GOT3 (cell line): ENCODE results near the gene MAGI2.

Experiments
- DNase-seq: peaks from one replicate; lab custom pipeline; 2025; ENCODE audit warnings: mixed read lengths; lab: John Stamatoyannopoulos, UW

The MAGI2 gene

DNA sequence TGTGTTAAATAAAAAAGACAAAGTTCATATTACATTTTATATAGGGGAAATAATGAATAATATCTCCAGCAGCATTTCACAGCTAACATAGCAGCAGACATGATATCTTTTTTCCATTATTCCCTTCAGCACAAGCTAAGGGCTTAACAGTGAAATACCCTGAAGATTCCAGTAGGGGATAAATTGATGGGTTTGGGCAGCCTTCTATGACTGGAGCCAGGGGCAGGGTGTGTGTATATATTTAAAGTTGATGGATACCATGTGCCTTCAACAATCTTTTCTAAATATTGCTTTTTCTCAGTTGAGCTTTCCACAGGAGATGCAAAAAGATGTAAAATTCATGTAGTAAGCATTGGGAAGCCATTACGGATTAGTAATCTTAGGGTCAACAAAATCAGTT is 151.2 kb downstream of the MAGI2 start:
- DNase-seq, result no peak

DNA sequence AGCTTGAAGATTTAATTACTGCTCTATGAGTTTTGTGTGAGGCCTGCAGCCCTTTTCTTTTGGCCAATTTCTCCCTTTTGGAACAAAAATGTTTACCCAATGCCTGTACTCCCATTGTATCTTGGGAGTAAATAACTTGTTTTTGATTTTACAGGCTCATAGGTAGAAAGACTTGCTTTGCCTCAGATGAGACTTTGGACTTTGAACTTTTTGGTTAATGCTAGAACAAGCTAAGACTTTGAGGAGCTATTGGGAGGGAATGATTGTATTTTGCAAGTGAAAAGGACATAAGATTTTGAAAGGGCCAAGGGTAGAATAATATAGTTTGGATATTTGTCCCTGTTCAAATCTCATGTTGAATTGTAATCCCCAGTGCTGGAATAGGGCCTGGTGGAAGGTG is 152.0 kb downstream of the MAGI2 start:
- no peak for DNase-seq

DNA sequence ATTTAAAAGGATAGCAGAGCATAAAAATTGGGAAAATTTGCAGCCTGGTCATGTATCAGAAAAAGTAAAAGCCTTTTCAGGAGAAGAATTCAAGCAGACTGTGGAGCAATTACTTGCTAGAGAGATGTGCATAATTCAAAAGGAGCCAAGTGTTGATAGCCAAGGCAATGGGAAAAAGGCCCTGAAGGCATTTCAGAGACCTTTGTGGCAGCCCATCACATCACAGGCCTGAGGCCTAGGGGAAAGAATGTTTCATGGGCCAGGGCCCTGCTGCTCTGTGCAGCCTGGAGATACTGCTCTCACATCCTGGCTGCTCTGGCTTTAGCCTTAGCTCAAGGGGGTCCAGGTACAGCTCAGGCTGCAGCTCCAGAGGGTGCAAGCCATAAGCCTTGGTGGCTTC is 152.9 kb downstream of the MAGI2 start:
- no peak for DNase-seq

DNA sequence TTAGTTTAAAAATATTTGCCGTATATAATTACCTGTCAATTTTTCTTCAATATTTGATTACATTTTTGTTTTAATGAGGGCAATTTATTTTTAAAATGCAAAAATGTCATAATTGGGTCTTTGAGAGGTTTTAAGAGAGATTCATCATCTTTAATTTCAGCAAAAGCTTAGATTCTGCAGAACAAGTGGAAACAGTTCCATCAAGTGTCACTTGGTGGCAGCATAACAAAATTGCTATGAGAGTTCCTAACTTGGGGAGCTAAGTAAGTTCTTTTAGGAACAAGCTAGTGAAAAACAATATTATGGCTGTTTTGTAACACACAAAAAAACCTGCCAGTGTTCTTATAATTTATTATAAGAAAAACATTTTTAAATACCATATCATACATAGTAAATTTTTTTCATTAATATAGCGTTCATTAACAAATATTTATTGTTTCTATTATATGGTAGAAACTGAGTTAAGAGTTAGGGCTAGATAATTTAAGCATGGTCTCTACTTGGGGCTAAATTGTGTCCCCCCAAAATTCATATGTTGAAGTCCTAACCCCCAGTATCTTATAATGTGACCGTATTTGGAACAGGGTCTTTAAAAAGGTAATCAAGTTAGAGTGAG is 155.2 kb downstream of the MAGI2 start:
- no peak for DNase-seq

DNA sequence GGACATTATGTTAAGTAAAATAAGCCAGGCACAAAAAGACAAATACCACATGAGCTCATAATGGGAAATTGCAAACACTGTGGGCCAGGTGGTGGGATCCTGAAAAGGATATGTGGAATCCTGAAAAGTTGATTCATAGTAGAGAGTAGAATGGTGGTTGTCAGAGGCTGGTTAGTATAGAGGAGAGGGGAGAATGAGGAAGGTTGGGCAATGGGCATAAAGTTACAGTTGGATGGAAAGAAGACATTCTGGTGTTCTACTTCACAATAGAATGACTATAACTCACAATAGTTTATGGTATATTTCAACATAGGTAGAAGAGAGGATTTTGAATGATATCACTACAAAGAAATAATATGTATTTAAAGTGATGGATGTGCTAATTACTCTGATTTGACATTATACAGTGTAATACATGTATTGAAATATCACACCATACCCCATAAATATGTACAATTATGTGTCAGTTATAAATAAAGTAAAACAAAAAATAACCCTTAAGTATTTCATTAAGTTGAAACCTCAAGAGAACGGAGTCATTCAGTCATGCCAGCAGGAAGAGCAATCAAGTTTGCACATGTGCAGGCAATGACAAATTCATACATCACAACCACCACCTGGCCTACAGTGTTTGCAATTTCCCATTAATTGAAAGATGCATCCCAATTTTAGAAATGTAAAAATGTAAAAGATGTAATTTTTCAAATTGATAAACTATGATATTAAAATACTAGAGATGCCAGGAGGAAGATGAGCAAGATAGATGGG is 156.7 kb downstream of the MAGI2 start:
- DNase-seq, result no peak

DNA sequence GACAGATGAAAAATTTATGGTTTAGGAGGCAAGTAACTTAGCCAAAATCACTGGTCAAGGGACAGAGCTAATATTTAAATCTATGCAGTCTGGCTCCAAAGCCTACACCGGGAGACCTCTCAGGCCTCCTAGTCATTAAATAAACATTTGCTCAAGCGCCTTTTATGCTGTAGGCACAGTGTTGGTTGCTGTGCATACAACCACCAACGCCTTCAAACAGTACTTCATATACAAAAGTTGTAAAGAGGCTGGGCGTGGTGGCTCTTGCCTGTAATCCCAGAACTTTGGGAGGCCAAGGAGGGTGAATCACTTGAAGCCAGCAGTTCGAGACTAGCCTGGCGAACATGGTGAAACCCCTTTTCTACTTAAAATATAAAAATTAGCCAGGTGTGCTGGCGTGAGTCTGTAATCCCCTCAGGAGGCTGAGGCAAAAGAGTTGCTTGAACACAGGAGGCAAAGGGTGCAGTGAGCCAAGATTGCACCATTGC is 159.8 kb downstream of the MAGI2 start:
- no peak for DNase-seq

DNA sequence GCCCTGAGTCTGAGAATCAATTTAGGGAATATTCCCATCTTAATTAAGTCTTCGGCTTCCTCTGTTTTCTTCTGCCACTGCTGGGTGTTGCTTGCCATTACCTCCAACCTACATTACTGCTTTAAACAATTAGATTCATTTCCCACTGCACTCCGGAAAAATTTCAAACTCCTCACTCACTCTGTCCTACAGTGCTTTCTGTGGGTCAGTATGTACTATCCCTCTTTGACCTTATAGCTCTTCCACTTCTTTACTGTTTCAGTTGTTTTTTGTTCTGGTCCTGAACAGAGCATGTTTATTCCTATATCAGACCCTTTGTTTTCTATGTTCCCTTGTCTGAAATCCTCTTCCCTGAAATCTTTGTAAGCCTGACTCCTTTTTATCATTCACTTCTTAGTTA is 160.6 kb downstream of the MAGI2 start:
- DNase-seq, result no peak

DNA sequence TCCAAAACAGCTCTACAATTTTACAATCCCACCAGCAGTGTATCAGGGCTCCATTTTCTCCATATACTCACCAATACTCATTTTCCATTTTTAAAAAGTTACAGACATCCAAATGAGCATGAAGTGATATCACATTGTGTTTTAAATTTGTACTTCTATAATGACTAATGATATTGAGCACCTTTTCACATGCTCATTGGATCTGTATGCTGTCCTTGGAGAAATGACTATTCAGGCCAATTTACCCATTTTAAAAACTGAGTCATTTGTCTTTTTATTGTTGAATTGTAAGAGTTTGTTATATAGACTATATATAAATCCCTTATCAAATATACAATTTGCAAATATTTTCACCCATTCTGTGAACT is 162.0 kb downstream of the MAGI2 start:
- no peak for DNase-seq

DNA sequence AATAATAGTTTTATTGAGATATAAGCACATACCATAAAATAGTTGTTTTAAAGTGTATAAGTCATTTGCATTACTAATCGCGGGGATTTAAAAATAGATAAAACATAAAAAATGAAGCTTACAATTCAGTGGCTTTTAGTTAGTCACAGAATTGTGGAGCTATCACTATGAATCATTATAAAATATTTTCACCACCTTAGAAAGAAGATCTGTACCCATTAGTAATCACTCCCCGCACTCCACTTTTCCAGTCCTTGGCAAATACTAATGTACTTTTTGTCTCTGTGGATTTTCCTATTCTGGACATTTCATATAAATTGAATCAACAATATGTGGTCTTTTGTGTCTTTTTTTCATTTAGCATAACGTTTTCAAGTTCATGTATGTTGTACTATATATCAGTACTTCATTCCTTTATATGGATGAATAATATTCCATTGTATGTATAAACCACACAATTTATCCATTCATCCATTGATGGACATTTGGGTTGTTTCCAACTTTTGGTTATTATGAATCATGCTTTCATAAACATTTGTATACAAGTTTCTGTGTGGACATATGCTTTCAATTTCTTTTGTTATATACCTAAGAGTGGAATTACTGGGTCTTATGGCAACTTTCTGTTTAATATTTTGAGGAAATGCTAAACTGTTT is 162.5 kb downstream of the MAGI2 start:
- no peak for DNase-seq

DNA sequence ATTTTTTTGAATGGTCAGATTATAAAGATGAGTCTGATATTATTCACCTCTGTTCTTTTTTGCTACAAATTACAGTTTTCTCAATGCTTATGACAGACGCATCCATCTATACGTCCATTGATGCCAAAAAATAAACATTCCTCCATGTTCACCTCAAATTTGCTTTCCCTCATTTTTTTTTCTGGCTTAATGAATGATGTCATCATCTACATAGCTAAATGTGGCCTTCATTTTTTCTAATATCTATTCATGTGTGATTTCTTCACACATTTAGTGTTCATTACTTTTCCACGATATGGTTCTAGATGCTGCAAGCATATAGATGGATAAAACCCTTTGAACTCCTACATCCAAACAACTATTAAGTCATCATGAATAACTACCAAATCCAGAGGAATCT is 163.1 kb downstream of the MAGI2 start:
- DNase-seq, result no peak

DNA sequence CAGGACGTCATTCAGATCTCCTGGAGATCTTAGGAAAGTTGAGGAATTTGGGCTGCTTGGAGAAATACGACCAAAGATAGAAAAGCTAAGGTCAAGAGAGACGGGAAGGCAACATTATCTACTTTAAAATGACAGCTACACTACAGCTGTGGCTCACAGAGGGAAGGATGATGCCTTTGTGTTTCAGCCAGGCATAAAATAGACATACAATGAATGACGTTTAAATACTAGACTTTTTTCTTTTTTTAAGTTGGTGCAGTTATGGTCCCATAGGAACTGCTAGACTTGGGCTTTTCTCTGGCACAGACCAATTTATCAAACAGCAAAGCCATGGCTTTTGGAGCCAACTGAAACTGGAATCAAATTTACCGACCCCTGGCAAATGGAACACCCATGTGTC is 164.8 kb downstream of the MAGI2 start:
- DNase-seq, result no peak

DNA sequence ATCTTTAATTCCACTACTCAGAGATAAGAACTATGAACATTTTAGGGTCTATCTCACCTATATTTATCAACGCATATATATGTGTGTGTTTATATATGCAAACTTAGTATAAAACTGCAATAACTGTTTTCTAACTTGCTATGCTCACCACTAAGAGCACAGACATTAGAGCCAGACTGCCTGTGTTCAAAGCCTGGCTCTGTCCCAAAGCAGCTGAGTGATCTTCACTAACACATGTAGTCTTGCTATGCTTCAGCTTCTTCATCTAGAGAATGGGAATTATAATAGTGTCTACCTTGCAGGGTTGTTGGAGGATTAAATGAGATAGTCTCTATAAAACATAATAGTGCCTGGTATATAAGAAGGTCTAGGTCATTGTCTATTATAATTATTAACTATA is 165.5 kb downstream of the MAGI2 start:
- no peak for DNase-seq

DNA sequence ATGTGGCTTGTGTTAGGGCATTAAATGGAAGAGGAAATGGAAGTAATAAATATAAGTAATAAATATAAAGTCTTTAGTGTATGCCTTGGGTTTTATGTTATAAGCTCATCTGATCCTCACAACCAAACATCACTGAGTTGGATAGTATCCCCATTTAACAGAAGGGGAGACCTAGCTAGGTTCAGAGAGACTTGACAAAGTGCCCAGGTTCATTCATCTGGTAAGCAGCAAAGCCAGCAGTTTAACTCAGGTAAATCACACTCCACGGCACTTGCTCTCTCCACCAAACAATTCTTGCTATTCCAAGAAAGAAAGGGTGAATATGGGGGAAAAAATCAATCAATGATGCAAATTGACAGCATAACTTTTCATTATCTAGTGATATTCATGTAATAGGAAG is 167.3 kb downstream of the MAGI2 start:
- no peak for DNase-seq

DNA sequence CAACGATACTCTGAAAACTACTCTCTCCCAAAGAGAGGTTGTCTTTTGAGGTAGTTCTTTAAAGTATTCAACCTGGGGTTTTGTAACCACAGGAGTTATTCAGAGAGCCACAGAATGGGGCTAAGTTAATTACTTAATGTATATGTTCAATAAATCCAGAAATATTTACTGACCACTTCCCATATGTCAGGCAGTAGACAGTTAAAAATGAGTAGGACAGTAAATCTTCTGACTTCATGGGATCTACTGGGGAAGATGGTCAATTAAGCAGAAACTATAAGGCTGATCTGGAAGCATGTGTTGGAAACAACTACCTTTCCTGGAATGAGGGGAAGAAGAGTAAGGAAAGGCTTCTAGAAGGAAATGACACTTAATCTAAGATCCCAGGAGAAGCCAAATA is 167.7 kb downstream of the MAGI2 start:
- DNase-seq, result no peak

DNA sequence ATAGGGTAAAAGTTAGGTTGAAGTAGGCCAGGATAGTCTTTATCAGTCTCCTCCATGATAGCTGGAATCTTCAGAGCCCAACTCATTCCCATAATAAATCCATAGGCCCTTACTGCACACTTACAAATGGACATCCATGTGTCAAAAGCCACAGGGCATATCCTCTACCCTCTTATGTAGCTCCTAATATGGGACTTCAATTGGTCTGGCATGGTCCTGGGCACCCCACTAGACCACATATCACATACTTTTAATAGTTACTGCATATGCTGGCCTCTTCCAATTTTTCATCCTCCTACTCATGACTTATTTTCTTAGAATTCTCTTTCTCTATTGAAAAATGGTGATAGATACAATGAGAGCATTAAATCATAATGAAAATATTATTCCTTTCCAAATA is 169.3 kb downstream of the MAGI2 start:
- no peak for DNase-seq

DNA sequence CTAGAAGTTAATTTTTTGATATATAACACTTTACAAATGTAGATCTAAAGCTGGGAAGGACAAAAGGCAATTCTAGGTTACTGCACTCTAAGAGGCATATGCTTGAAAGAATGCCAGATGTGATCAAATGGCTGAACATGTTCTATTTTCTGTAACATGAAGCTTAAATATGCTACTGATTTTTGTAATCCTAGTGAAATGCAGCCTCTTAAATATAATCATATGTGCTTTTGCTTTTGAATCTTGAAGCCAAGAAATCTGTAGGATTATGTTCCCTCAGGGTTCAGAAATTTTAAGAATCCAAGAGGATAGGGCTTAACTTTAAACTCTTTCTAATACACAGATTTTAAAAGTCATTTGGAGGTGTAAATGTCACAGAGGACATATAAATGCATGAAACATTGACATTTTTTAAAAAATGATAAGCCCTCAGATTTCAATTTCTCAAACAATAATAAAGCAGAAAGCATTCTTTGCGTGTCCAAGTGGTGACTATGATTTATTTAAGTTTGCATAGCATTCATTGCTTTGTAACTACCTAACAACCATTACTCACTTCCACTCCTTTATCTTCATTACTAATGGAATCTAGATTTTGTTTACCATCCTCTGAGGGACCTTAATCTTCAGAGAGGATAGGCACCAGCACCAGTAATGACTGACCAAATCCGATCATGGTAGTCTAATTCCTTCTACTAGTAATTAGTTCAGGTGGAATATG is 170.4 kb downstream of the MAGI2 start:
- DNase-seq, result no peak

DNA sequence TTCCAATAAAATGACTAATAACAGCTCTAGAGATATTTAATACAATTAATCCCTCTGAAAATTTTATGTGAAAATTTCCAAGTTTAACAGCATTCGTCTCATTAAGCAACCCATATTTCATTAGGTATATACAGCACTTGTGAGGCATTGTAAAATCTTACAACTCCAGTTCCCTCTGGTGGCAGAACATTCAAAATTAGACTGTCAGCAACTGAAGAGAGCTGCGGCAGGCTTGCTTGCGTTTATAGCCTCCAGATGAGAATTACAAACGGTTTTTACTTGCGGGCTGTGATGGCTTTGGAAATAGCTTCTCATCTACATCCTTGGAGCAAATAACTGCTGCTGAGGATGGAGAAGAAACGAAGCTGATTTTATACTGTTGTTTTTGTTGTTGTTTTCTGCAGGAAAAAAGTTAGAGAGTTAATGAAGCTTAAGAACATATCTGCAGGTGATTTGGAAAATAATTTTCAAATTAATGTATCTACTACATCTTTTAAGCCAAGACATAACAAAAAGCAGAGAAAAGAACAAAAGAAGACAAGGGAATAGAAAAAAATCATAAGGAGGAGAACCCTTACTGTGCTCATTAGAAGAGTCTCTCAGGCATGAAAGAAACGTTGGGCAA is 171.3 kb downstream of the MAGI2 start:
- peak; percentile 0 for DNase-seq

DNA sequence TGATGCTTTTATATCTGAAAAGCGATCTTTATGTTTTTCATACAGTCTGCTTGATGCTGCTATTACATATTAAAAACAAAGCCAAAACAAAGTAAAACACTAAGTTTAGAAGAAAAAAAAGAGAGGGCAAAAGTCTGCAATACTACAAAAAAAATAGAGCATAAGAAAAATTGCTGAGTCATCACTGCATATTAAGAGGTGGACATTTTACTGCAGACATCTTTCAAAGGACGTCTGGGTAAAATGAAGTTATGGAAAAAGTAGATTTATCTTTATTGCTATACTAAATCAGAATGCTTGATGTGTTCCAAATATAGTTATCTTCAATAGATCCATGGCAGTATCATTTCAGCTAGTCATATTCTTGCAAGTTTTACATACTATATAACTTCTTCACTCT is 172.0 kb downstream of the MAGI2 start:
- no peak for DNase-seq

DNA sequence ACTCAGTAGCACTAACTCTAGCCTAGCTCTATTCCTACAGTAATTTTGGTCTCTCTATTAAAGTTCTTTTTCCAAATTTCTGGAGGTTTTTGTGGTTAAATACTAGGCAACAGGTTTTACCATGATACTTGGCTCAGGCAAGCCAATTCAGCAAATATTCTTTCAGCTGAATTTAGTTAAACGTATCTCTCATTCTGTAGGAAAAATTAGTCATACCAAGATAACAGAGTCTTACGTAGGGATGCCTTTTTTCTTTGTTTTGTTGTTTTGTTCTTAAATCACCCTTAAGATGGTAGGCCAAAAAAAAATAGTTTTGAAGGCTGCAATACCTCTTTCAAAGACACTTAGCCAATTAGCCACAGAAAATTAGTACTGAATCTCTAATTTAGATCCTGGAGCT is 180.5 kb downstream of the MAGI2 start:
- DNase-seq, result no peak

DNA sequence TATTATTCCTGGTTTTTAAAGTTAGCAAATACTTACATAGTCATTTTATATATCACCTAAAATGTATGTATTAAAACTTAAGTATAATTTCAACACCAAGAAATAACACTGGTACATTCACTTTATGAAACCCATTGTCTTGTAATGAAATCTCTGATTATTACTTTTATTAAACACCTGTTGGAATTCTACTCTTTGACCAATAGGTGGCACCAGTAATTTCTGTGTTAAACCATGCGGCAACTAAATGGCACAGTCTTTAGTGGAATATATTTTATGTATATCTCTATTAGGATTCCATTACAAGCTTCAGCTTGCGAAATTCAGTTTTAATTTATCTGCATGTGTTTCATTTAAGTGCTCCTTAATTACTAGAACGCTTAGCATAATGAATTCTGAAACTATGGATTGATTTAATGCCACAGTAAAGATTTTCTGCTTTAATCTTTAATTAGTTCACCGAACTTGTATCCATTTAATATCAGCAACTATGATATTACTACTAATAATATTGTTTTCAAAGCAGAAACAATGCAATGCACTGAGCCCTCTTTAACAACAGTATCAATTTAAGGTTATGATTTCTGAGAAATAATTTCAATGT is 181.3 kb downstream of the MAGI2 start:
- DNase-seq, result no peak

DNA sequence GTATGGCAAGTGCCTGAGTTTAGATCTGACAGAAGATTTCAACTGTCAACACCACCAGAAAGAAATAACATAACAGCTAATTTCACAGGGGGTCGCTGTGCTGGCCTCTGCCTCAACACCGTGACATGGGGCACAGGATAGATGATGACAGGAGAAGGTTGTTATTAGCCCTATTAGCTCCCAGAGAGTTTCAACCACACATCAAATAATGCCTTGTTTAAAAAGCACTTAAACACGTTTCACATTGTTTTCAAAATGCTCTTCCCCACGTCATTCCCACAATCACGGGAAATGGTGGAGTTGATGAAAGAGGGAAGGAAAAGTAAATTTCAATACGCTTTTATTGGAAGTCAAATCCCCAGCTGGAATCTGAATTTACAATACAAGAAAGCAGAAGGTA is 184.7 kb downstream of the MAGI2 start:
- no peak for DNase-seq

DNA sequence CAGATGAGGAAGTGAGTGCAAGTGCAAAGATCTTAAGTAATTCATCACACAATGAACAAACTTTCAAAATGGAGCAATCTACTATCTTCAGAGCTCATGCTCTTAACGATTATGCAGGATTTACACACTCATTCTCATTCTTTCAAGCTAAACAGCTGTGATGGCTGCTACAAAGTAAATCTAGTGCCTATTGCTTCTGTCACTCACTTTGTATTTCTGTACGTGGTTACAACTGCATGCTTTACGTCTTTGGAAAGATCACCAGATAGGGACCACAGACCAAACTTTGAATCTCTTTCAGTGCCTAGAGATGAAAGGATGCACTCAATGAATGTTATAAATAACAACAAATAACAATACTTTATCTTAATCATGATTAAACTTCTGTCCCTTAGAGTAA is 194.6 kb downstream of the MAGI2 start:
- no peak for DNase-seq
